ENCODE data around the gene TRIO. TPM values are rescaled to one million over a fixed set of nuclear protein-coding genes. Genes with fewer than 3 reads are reported as not detected.
A peak's percentile ranks its signal among the peaks of the same experiment; 100 is the strongest.

The TRIO gene
- total and polyA plus RNA-seq, 2 experiments from 2014 or later = 18.5 to 78.2 TPM

GRCh38 chr5:14301186-14301585, 158.0 kb downstream of the TRIO start:
- Histone ChIP-seq H3K79me2 (peaks cover 6% of the 10 kb centered on the region), H3K27ac (no peak overlapping the region), H2AFZ (no peak overlapping the region), H3K9me3 (ENCODE audit: low read depth) (no peaks in the 10 kb centered on the region), H3K4me2 (no peak overlapping the region), H3K4me3 (no peak overlapping the region), H4K20me1 (ENCODE audit: insufficient read depth, poor library complexity, severe bottlenecking) (no peaks in the 10 kb centered on the region), H3K27me3 (no peaks in the 10 kb centered on the region), H3K4me1 (ENCODE audit: insufficient read depth) (no peaks in the 10 kb centered on the region), H3K9me2 (replicated peaks; ENCODE audit: insufficient read depth) (no peaks in the 10 kb centered on the region), H3K36me3 (replicated peaks; ENCODE audit: insufficient read depth, low read depth) (no peaks in the 10 kb centered on the region)
- DNase-seq (ENCODE audit: low spot score) = no peak
- no peak for TF ChIP-seq CTCF (IDR thresholded peaks at IDR 0.05; ENCODE audit: poor library complexity)
- no peak for TF ChIP-seq EZH2 (IDR thresholded peaks at IDR 0.05; ENCODE audit: borderline replicate concordance)
- TF ChIP-seq EZH2phosphoT487 (IDR thresholded peaks at IDR 0.05; ENCODE audit: low read depth, severe bottlenecking, unreplicated experiment) = no peak
- WGBS (ENCODE audit: low lambda C conversion rate, missing lambda C conversion rate) = 92% methylated on average over 3 of the region's 3 CpGs

- H3K27ac ChIP-seq = no peak overlapping the region
- no peaks in the 10 kb centered on the region for H3K9me3 ChIP-seq (ENCODE audit: low read depth)
- no peak overlapping the region for H2AFZ ChIP-seq
- no peaks in the 10 kb centered on the region for H3K9me2 ChIP-seq (replicated peaks; ENCODE audit: insufficient read depth)
- no peak overlapping the region for H3K4me3 ChIP-seq
- H3K4me1 ChIP-seq (ENCODE audit: insufficient read depth) = peaks cover 3% of the 10 kb centered on the region
- no peak for TF ChIP-seq EZH2 (IDR thresholded peaks at IDR 0.05; ENCODE audit: borderline replicate concordance)
- TF ChIP-seq CTCF (IDR thresholded peaks at IDR 0.05; ENCODE audit: poor library complexity) = no peak
- no peak for TF ChIP-seq EZH2phosphoT487 (IDR thresholded peaks at IDR 0.05; ENCODE audit: low read depth, severe bottlenecking, unreplicated experiment)
- peaks cover 7% of the 10 kb centered on the region for H3K79me2 ChIP-seq
- DNase-seq (ENCODE audit: low spot score) = no peak
- no peaks in the 10 kb centered on the region for H4K20me1 ChIP-seq (ENCODE audit: insufficient read depth, poor library complexity, severe bottlenecking)
- H3K4me2 ChIP-seq = no peak overlapping the region
- H3K27me3 ChIP-seq = no peaks in the 10 kb centered on the region
- no peaks in the 10 kb centered on the region for H3K36me3 ChIP-seq (replicated peaks; ENCODE audit: insufficient read depth, low read depth)
- 96% methylated on average over 3 of the region's 3 CpGs for WGBS (ENCODE audit: low lambda C conversion rate, missing lambda C conversion rate)
Observed at GRCh38 chr5:14302330-14302729, 159.2 kb downstream of the TRIO start.

- Histone ChIP-seq H3K9me2 (replicated peaks; ENCODE audit: insufficient read depth) (no peaks in the 10 kb centered on the region), H3K4me2 (no peak overlapping the region), H4K20me1 (ENCODE audit: insufficient read depth, poor library complexity, severe bottlenecking) (no peaks in the 10 kb centered on the region), H3K9me3 (ENCODE audit: low read depth) (no peaks in the 10 kb centered on the region), H3K79me2 (peaks cover 7% of the 10 kb centered on the region), H3K4me3 (no peak overlapping the region), H3K4me1 (ENCODE audit: insufficient read depth) (peaks cover 3% of the 10 kb centered on the region), H3K36me3 (replicated peaks; ENCODE audit: insufficient read depth, low read depth) (no peaks in the 10 kb centered on the region), H3K27me3 (no peaks in the 10 kb centered on the region), H2AFZ (no peak overlapping the region), H3K27ac (peak overlapping the region; percentile 27)
- WGBS (ENCODE audit: low lambda C conversion rate, missing lambda C conversion rate) = 76% methylated on average over 7 of the region's 7 CpGs
- TF ChIP-seq CTCF (IDR thresholded peaks at IDR 0.05; ENCODE audit: poor library complexity) = no peak
- no peak for TF ChIP-seq EZH2 (IDR thresholded peaks at IDR 0.05; ENCODE audit: borderline replicate concordance)
- peak; percentile 48 for DNase-seq (ENCODE audit: low spot score)
Observed at GRCh38 chr5:14305045-14305444, 161.9 kb downstream of the TRIO start.

- DNase-seq (ENCODE audit: low spot score) = no peak
- Histone ChIP-seq H3K27ac (no peak overlapping the region), H3K9me3 (ENCODE audit: low read depth) (no peaks in the 10 kb centered on the region), H3K4me2 (no peak overlapping the region), H3K9me2 (replicated peaks; ENCODE audit: insufficient read depth) (no peaks in the 10 kb centered on the region), H2AFZ (no peak overlapping the region), H3K36me3 (replicated peaks; ENCODE audit: insufficient read depth, low read depth) (no peaks in the 10 kb centered on the region), H3K79me2 (peaks cover 12% of the 10 kb centered on the region), H4K20me1 (ENCODE audit: insufficient read depth, poor library complexity, severe bottlenecking) (no peaks in the 10 kb centered on the region), H3K4me1 (ENCODE audit: insufficient read depth) (peaks cover 3% of the 10 kb centered on the region), H3K27me3 (no peaks in the 10 kb centered on the region), H3K4me3 (no peak overlapping the region)
- TF ChIP-seq EZH2 (IDR thresholded peaks at IDR 0.05; ENCODE audit: borderline replicate concordance) (no peak), CTCF (IDR thresholded peaks at IDR 0.05; ENCODE audit: poor library complexity) (no peak), EZH2phosphoT487 (IDR thresholded peaks at IDR 0.05; ENCODE audit: low read depth, severe bottlenecking, unreplicated experiment) (no peak)
- WGBS (ENCODE audit: low lambda C conversion rate, missing lambda C conversion rate) = 80% methylated on average over 2 of the region's 2 CpGs
Observed at GRCh38 chr5:14306329-14306815, 163.2 kb downstream of the TRIO start.
